HG03039 (cell line): ENCODE results near the gene ZFR.
"Not testable (repeated sequence)": the region's sequence is repeated elsewhere in the genome, so short reads cannot be mapped to it uniquely, and the experiment has no call there.

Experiments used
- ATAC-seq: cut with Tn5 transposase; IDR thresholded peaks from one replicate; pipeline ENCODE4 v1.9.1; 2021; ENCODE audit warnings: mild to moderate bottlenecking, moderate library complexity; ENCODE audit not compliant: unreplicated experiment

Gene ZFR

DNA sequence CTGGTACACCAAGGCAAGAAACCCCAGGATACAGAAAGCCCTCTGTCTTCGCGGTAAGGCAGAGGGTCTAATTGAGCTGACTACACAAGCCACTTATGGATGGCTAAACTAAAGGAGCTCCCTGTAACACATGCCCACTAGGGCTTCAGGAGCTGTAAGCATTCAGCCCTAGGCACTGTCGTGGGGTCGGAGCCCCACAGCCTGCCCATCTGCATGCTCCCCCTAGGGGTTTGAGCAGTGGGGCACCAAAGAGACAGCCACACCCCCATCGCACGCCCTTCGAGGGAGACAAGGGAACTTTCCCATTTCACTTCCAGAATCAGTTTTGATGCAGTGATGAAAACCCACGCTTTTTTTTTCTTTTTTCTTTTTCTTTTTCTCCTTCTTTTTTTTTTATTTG lies 120.8 kb downstream of the ZFR start:
- ATAC-seq = no peak

GRCh38 chr5:32322882-32323281 lies 121.7 kb downstream of the ZFR start:
- no peak for ATAC-seq

DNA sequence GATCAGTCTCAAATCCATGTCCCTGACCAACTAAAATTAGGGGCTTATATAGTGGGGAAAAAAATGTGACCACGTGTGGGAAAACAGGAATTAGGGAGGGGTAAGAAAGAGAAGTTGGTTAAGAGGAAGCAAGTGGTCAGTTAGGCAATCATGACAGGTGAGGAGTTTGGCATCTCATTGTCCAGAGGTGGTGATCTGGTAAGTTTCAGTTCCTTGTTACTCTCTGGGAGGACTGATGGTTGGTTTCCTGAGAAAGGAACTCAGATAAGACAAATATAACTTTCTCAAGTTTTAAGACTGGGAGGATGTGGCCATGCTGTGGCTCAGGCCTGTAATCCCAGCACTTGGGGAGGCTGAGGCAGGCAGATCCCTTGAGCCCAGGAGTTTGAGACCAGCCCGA lies 122.8 kb downstream of the ZFR start:
- not testable (repeated sequence) for ATAC-seq

DNA sequence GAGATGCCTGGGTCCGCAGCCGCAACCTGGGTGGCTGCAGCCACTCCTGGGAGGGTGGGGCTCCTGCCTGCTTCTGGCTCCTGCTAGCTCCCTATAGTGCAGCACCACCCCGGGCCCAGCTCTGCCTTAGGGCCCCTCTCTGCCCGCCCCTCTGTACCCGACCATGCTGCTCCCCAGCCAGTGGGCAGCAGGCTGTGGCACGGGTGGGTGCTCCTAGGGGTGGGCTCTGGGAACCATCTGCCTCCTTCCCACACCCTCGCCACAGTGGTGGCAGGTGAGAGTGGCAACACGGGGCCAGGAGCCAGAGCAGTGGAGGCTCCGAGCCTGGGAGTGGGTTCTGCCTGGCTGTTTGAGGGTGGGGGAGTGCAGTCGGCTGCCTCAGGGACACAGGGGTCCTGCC lies 124.0 kb downstream of the ZFR start:
- no peak for ATAC-seq

DNA sequence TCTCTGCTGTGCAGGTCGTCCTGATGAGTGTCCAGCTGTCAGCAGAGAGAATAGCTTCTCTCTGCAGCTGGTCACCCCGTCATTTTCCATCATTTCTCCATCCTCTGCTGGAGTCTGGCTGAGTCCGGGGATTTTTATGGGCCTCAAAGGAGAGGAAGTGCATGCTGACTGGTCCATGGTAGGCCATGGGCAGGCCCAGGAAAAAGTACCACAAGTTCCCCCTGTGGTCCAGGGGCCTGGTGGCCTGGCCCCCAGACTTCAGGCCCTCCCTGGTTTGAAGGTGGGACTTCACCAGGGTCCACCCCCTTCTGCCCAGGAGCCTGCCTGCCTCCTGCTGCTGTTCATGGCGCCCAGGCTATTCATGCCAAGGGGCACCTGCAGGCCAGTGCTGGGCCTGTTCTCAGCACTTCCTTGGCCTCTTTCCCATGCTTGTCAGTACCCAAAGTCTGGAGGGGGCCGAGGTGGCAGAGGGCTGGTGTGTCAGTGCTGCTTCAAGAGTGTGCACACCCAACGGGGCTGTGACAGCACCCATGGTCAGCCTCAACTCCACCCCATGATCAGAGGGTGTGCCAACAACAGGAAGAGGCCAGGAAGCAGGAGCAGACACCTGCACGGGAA lies 124.5 kb downstream of the ZFR start:
- ATAC-seq = no peak

- no peak for ATAC-seq
These were observed 125.1 kb downstream of the ZFR start for GRCh38 chr5:32319392-32319791.

GRCh38 chr5:32317041-32317440 lies 127.5 kb downstream of the ZFR start:
- ATAC-seq = no peak

- no peak for ATAC-seq
These were observed 129.1 kb downstream of the ZFR start for GRCh38 chr5:32315221-32316014.

DNA sequence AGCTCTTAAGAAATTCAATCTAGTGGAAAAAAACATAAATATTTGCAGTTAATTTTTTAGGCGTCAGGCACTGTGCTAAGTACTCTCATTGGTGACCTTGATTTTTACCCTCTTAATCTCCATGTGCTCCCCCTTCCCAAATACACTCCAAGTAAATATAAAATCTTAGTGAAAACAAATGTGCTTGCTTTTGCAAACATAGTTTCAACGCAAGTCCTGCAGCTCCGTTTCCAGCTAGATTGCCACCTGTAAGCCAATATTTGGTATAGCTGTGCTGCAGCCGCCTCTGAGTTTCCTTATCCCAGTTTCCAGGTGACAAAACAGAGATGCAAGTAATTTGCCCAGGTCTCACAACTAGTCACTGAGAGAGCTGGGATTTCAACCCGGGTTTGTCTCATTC lies 129.9 kb downstream of the ZFR start:
- no peak for ATAC-seq

DNA sequence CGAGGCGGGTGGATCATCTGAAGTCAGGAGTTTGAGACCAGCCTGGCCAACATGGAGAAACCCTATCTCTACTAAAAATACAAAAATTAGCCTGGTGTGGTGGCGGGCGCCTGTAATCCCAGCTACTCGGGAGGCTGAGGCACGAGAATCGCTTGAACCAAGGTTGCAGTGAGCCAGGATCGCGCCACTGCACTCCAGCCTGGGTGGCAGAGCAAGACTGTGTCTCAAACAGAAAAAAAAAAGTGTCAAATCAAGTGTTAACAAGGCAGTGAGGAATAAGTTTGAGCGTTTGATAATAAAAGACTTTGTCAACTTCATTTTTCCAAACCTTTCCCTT lies 130.4 kb downstream of the ZFR start:
- not testable (repeated sequence) for ATAC-seq

- peak; percentile 93 for ATAC-seq
These were observed 131.8 kb downstream of the ZFR start, which contains the start of gene MTMR12 for GRCh38 chr5:32312595-32313332. Gene MTMR12, minus strand, starts transcription at chr5:32312939. Its CDS starts 101 bp downstream, at chr5:32312838.

- ATAC-seq = peak; percentile 16
These were observed 132.3 kb downstream of the ZFR start for GRCh38 chr5:32312197-32312594.

DNA sequence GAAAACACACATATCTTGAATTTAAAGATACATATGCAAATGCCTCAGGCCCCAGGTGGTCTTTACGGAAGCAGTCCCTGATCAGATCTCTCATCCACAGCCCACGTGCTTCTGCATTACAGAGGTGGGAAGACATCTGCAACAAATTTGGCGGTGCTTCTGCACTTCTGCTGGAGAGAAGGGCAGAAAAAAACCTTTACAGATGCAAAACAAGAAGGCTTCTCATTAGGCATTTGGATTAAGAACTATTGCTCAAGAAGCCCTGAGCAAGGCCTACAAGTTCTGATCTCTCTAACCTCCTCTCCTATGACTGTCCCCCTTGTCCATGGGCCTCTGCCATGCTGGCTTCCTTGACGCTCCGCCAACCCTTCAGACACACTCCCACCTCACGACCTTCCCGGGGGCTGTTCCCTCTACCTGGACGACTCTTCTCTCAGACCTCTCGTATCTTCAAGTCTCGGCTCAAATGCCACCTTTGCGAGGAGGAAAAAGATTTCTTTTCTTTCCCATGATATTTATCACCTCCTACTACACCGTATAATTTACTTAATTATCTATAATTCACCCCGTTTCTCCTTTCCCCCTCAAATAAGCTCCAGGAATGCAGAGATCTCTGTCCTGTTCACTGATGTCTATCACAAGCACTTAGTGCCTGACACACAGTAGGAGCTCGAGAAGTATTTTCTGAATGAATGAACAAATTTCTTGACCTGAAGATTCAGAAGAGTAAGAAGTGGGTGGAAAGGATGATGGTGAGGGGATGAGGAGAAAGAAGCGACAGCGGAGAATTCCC lies 132.9 kb downstream of the ZFR start:
- no peak for ATAC-seq

DNA sequence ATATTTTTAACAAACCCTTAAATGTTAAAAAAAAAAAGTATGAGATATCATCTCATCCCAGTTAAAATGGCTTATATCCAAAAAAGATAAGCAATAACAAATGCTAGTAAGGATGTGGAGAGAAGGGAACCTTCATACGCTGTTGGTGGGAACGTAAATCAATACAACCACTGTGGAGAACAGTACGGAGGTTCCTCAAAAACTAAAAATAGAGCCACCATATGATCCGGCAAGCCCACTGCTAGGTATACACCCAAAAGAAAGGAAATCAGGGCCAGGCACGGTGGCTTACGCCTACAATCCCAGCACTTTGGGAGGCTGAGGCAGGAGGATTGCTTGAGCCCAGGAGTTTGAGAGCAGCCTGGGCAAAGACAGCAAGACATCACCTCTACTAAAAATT lies 134.8 kb downstream of the ZFR start:
- ATAC-seq = no peak

- no peak for ATAC-seq
These were observed 135.6 kb downstream of the ZFR start for GRCh38 chr5:32308946-32309345.

DNA sequence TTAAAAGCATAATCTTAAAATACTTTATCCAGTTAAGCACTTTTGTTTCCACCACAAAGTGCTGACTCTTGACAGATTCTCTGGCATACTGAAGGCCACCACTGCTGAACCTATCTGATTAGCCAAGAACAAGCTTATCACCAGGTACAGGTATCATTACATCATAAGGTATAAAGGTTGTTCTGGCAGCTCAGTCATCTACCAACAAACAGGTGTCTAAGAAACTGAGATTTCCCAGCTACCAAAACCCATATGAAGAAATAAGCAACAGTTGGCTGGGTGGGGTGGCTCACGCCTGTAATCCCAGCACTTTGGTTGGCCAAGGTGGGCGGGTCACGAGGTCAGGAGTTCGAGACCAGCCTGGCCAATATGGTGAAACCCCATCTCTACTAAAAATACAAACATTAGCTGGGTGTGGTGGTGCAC lies 136.8 kb downstream of the ZFR start:
- no peak for ATAC-seq

- ATAC-seq = no peak
These were observed 139.9 kb downstream of the ZFR start for GRCh38 chr5:32304622-32305021.
